CD4-positive, alpha-beta T cell treated with Interleukin-10 for 1 hour (primary cell): ENCODE measurements around the gene PTPRR.

Experiments
- DNase-seq: peaks from one replicate; pipeline ENCODE4 v3.0.0-alpha.2; 2020

PTPRR gene

GRCh38 chr12:70683976-70684375, 236.6 kb downstream of the PTPRR start:
- DNase-seq: no peak

- no peak for DNase-seq
These were observed 248.8 kb downstream of the PTPRR start for GRCh38 chr12:70671698-70672097.

GRCh38 chr12:70670948-70671347, 249.6 kb downstream of the PTPRR start:
- DNase-seq: no peak

GRCh38 chr12:70667253-70667652, 253.3 kb downstream of the PTPRR start:
- no peak for DNase-seq

- no peak for DNase-seq
These were observed 254.2 kb downstream of the PTPRR start for GRCh38 chr12:70666364-70666763.

- DNase-seq: no peak
These were observed 256.1 kb downstream of the PTPRR start for GRCh38 chr12:70664465-70664881.

- DNase-seq: no peak
These were observed 256.7 kb downstream of the PTPRR start for GRCh38 chr12:70663838-70664237.

- DNase-seq: no peak
These were observed 258.9 kb downstream of the PTPRR start for GRCh38 chr12:70661466-70662161.

- DNase-seq: peak; percentile 8
These were observed 259.8 kb downstream of the PTPRR start for GRCh38 chr12:70660620-70661219.

- no peak for DNase-seq
These were observed 260.4 kb downstream of the PTPRR start for GRCh38 chr12:70660002-70660604.

GRCh38 chr12:70659077-70659606, 261.4 kb downstream of the PTPRR start:
- DNase-seq: no peak

- no peak for DNase-seq
These were observed 262.8 kb downstream of the PTPRR start for GRCh38 chr12:70657616-70658286.

- no peak for DNase-seq
These were observed 268.1 kb downstream of the PTPRR start for GRCh38 chr12:70652451-70652850.

GRCh38 chr12:70648831-70649230, 271.7 kb downstream of the PTPRR start:
- no peak for DNase-seq

- no peak for DNase-seq
These were observed 272.3 kb downstream of the PTPRR start for GRCh38 chr12:70648191-70648590.

- DNase-seq: no peak
These were observed 273.7 kb downstream of the PTPRR start for GRCh38 chr12:70646850-70647249.

- DNase-seq: peak; percentile 15
These were observed 274.8 kb downstream of the PTPRR start for GRCh38 chr12:70645494-70646317.

GRCh38 chr12:70644861-70645260, 275.7 kb downstream of the PTPRR start:
- no peak for DNase-seq

- no peak for DNase-seq
These were observed 276.6 kb downstream of the PTPRR start for GRCh38 chr12:70643939-70644338.

- no peak for DNase-seq
These were observed 278.8 kb downstream of the PTPRR start for GRCh38 chr12:70641691-70642090.

- DNase-seq: no peak
These were observed 279.6 kb downstream of the PTPRR start for GRCh38 chr12:70640901-70641300.

GRCh38 chr12:70639535-70639934, 281.0 kb downstream of the PTPRR start:
- no peak for DNase-seq
